Islet precursor cell (in vitro differentiated cells): ENCODE results near the gene DDX31.

Source experiments
- DNase-seq: peaks from one replicate; pipeline ENCODE4 v3.0.0-alpha.2; 2018

DDX31 gene

DNA sequence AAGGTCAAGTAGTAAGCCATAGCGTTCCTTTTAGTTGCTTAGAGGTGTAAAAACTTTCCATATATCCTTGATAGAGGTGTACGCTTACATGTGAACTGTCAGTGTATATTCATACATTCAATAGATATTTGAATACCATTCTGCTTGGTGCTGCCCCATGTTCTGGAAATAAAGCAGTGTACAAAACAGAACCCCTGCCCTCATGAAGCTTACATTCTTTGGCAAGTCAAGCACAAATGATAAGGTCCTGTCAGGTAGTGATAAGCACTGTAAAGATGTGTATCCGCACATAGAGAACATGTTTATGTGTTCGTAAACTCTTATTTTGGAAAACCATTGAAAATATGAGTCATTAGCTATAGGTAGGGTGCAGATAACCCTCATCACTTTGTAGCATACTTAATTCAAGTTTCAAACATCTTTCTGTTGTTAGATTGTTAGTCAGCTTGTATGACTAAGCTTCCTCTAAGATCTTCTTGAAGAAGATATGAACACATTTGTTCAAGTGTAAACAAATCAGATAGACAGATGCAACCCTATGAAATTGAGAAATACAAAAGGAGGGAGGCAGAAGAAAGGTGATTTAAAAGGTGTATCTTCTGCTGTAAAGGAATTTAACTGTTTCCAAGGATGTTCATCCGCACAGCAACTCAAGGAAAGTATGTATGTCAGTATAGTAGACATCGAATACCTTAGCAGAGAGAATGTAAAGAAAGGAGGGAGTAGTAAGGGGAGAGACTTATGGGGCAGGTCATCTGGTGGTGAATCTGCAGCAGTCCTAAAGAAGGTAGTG lies 2.0 kb upstream of the DDX31 start:
- no peak for DNase-seq

DNA sequence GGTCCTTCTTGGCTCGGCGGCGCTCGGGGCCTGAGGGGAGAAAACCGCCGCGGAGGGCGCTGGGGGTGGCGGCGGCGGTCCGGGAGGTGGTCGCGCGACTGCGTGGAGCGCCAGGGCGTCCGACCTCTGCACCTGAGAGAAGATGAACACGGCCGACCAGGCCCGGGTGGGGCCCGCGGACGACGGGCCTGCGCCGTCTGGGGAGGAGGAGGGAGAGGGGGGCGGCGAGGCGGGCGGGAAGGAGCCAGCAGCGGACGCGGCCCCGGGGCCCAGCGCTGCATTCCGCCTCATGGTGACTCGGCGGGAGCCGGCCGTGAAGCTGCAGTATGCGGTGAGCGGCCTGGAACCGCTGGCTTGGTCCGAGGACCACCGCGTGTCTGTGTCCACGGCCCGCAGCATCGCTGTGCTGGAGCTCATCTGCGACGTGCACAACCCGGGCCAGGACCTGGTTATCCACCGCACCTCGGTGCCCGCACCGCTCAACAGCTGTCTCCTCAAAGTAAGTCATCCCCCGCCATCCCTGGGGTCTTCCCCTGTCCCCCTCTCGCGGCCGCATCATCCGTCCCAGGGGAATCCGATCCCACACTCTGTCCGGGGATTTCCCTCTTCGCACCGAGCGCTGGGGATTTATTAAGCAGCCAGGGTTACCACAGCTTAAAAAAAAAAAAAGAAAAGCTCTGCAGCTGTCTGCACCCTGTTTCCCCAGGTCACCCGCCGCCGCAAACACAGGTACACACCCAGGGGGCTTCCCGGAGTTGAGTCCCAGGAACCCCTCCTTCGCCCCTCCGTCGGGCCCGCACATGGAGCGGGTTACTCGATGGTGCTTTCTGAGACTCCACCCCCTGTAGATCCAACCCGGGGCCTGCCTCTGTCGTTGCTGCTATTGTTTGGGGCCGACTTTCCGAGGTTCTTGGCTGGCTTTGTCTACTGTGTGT lies 941 bp upstream of the DDX31 start, which contains the start of gene GTF3C4:
TSS of gene GTF3C4 (plus strand) at position 8 of the 935 bp plus-strand sequence. CDS start at position 143, 135 bp downstream.
- peak; percentile 70 for DNase-seq

- DNase-seq = no peak
These were observed 475 bp downstream of the DDX31 start for GRCh38 chr9:132669319-132669697.

DNA sequence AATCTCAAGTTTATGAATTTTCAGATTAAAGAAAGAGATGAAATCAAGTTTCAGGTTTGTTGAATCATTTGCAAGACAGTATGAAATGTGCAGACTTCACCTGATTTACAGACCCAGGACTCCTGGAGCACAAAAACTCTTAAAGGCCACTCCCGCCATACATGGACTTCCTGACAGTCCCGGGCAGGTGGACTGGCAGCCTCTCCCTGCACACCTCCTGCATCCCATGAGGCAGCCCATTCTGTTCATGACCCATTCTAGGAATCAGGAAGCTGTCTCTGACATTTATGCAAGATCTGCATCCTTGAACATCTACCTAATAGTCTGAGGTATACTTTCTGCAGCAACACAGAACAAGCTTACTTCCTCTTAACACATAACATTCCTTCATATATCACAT lies 5.9 kb downstream of the DDX31 start:
- no peak for DNase-seq

- no peak for DNase-seq
These were observed 6.7 kb downstream of the DDX31 start for GRCh38 chr9:132663117-132663516.

GRCh38 chr9:132662152-132662945 lies 7.4 kb downstream of the DDX31 start:
- no peak for DNase-seq

GRCh38 chr9:132656299-132656698 lies 13.5 kb downstream of the DDX31 start:
- DNase-seq = no peak

DNA sequence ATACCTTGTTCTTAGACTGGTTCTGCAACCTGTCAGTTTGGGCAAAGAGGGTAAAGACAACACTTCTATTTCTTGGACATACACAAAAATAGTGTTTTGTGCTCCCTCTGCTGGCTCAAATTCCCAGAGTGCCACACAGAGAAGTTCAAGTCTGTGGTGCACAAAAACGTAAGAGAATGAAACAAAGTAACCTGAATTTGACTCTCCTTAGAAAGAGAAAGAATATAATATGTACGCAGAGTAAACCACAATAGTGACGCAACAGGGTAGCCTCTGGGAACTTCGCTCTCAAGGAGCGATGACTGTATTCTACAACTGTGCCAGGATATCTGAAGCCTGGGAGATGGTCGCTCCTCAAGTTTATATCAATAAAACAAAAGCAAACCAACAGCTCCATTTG lies 18.5 kb downstream of the DDX31 start:
- no peak for DNase-seq

DNA sequence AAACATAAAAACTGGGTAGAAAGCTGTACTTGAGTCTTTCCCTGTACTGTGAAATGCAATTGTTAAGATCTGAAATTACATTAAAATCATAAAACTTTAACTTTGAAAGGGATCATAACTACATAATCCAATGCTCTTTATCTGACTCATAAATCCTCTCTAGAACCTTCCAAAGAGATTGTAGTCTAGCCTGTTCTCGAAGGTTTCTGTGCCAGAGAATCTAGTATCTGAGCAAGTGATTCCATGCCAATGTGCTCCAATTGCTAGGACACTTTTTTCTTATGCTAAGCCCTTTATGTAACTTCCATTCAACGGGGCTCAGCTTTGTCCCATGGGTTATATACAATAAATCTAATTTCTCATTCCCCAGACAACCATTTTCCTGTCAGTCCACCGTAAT lies 21.1 kb downstream of the DDX31 start:
- no peak for DNase-seq

DNA sequence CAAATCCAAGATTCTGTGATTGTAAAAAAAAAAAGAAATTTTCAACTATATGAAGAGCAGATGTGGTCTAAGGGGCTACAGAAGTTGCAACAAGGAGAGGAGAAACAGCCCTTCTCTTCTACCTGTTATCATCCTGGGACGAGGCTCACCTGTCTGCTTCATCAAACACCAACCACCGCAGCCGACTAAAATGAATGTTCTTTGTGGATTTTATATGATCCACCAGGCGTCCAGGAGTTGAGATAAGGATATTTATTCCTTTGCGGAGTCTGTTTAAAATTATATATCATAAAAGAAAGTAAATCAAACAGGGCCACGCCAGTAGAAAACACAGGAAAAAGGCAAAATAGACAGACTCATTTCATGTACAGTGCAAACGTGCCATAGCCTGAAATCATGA lies 21.5 kb downstream of the DDX31 start:
- DNase-seq = no peak

DNA sequence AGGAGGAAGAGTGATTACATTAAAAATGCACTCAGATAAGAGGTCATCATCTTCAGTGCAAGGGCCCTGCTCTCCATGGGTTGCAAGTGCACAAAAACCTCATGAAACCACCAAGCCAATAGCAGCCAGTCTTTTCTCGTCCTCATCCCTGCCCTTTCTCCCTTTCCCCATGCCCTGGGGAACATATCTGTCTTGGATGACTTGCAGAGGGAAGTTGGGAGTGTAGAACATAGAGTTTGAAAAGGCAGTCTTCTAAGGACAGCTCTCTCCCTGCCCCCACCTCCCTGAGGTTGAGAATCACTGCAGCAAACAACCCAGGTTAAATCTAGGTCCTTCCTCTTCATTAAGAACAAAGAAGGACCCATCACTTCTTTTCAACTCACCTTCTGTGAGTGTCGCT lies 22.0 kb downstream of the DDX31 start:
- DNase-seq = no peak

- no peak for DNase-seq
These were observed 22.4 kb downstream of the DDX31 start for GRCh38 chr9:132647355-132647754.

- DNase-seq = no peak
These were observed 23.1 kb downstream of the DDX31 start for GRCh38 chr9:132646726-132647125.

DNA sequence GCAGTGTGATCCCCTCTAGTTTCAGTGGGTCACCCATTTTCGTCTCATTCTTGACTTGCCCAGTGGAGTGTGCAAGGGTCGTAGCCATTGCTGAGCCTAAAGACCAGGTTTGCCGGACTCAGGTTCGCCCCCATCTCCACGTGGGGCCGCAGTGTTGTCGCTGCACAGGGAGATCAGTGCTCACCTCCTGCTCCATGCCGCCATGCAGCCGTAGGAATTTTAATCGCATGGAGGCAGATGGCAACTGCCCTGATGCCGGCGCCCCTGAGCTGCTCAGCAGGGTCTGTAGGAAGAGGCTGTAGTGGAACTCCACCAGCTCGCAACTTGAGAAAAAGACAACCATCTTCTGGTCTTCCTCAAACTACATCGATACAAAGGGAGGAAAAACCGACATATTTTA lies 24.1 kb downstream of the DDX31 start:
- no peak for DNase-seq

GRCh38 chr9:132645306-132645705 lies 24.5 kb downstream of the DDX31 start:
- DNase-seq = no peak

DNA sequence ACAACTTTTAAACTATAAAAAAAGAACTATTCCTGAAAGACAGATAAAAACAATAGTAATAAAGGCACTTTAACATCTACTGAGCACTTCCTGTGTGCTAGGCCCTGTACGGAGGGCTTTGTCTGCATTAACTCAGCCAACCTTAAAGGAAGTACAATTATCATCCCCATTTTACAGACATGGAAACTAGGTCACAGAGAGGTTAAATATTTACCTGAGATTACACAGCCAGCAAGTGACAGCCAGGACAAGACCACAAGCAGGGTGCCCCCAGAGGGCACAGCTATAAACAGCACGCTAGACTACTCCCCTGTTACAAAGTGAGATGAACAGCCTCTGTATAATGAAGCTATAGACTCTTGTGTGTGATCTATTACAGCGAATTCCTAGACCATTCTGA lies 25.5 kb downstream of the DDX31 start:
- no peak for DNase-seq

GRCh38 chr9:132641216-132641615 lies 28.6 kb downstream of the DDX31 start:
- DNase-seq = no peak

DNA sequence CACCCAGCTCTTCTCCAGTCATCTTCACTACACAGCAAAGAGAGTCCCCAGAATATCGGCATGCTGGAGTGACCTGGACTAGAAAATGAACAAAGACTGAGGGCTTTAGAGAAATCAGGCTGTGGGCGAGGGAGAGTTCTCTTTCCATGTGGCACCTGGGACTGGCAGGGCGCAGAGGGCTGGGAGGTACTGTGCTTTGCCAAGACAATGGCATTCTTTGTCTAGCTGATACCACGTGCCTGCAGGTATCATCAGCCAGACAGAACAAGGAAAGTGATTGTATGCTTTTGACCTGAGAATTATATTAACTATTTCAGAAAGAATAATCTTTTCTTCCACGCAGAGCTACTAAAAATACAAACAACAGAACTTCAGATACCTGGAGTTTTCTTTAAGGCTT lies 30.5 kb downstream of the DDX31 start:
- no peak for DNase-seq

DNA sequence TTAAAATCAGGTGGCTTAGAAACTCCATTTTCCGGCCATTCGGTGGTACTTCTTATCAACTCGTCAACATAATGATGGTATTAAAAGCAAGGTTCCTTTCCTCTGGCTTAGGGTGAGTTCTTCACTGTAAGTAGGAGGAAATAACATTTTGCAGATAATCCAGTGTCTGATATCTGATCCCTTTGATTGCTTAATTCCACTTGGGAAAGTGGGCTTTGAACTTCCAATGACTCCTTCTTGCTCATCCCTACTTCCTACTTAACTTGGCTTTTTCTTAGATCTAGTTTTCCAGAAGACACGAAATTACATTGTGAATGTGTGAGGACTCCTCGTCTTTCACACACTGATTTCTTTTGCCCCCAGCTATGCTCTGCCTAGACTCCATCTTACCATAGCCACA lies 31.5 kb downstream of the DDX31 start:
- DNase-seq = no peak

DNA sequence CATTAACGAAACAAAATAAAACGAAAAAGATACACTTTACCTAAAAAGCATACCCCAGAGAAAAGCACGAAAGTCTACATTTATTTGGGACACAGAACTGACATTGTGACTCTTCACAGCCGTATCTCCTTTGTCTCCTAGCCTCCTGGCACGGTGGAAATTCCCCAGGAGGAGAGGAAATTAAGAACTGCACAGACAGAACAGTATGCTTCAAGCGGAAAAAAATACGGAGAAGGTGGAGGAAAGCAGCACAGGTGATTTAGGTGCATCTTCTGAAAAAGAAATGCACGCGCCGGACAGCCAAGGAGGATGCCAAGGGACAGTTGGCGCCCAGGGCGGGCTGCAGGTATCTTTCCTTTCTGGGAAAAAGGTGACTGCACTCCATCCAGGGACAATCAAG lies 32.0 kb downstream of the DDX31 start:
- no peak for DNase-seq

DNA sequence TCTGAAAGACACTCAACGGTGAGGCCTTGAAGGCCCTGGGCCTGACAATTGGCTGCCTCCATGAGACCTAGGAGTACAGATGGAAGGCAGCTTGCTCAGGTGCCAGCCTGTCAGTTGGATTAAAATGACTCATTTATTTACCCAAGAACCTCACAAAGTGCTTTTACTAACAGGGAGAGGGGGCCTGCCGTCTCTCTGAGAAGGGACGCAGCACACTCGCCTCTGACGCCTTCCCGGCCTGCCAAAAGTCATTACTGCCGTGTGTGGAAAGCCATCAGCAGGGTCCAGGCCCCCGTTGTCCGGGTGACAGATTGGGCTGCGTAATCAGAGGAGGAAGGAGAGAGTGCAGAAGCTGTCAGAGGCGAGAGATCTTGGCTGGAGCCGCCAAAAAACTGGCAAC lies 32.4 kb downstream of the DDX31 start:
- no peak for DNase-seq

- DNase-seq = no peak
These were observed 35.5 kb downstream of the DDX31 start for GRCh38 chr9:132634327-132634726.
